ENCODE results near the gene MMP8.

Gene MMP8

DNA sequence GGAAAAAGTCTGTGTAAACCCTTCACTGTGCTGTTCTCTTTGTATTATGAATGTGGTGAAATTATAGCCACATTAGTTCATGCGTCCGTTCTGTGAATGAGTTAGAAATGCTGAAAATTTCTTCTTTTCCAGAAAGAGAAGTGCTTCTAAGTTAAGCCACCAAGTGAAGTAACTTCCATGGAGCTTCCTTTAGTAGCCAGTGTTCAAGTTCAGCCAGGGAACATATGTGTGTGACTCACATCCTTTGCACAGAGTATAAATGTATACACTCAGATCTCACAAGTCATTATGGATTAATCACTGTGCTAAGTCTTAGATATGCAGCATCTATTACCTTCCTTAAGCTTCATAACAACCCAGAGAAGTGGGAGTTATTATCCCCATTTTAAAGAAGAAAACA, 3.1 kb upstream of the MMP8 start:
- ChIA-PET CTCF (interaction anchor here (1.0 kb wide), 1 partner anchor 9 kb away, joined by 3 read pairs; no protein-coding TSS in a partner anchor), POLR2A (no interaction called here)
- TF ChIP-seq ZNF292 (tag by site-specific recombination; IDR thresholded peaks at IDR 0.05; ENCODE audit: borderline replicate concordance, low read depth) (no peak), ZBTB17 (tag by site-specific recombination; IDR thresholded peaks at IDR 0.05) (no peak), ZNF341 (tag by site-specific recombination; IDR thresholded peaks at IDR 0.05; ENCODE audit: low read depth) (no peak), ZNF311 (tag by site-specific recombination; IDR thresholded peaks at IDR 0.05; ENCODE audit: borderline replicate concordance) (no peak), ZNF658 (tag by site-specific recombination; IDR thresholded peaks at IDR 0.05) (no peak), ZEB2 (tag by site-specific recombination; IDR thresholded peaks at IDR 0.05) (no peak), YY1 (tag by site-specific recombination; IDR thresholded peaks at IDR 0.05) (no peak), HOXC10 (CRISPR knock-in tag; IDR thresholded peaks at IDR 0.05) (no peak)

DNA sequence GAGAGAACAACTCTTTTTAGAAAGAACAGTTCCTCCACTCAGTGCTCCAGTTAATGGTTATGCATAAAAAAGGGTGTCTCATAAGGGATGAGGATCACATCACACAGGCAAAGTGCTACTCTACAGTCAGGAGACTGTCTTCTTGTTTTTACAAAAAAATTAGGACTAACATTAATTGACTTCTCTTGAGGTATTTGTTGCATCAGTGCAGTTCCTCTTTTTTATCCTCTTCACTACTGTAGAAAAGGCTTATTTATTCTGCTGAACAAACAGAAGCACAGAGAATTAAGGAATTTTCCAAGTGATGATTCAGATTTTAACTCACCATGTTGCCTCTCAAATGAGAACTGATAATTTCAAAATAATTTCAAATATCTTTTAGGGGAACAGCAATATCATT, 1.9 kb downstream of the MMP8 start:
- CTCF ChIA-PET: no interaction called here
- TF ChIP-seq ZNF623 (tag by site-specific recombination; IDR thresholded peaks at IDR 0.05) (no peak), ZNF341 (tag by site-specific recombination; IDR thresholded peaks at IDR 0.05; ENCODE audit: low read depth) (no peak), HOXD13 (CRISPR knock-in tag; IDR thresholded peaks at IDR 0.05; ENCODE audit: borderline replicate concordance) (no peak), YY2 (tag by site-specific recombination; IDR thresholded peaks at IDR 0.05) (no peak), GLI4 (tag by site-specific recombination; IDR thresholded peaks at IDR 0.05) (no peak), ZBTB49 (tag by site-specific recombination; IDR thresholded peaks at IDR 0.05; ENCODE audit: low read depth) (no peak), ZNF521 (tag by site-specific recombination; IDR thresholded peaks at IDR 0.05) (no peak), ZEB2 (tag by site-specific recombination; IDR thresholded peaks at IDR 0.05) (no peak), TCF7L2 (IDR thresholded peaks at IDR 0.05; ENCODE audit: borderline replicate concordance, low read depth, low read length) (no peak), ZNF571 (tag by site-specific recombination; IDR thresholded peaks at IDR 0.05) (no peak)
- TF ChIP-seq, protein P1, sequence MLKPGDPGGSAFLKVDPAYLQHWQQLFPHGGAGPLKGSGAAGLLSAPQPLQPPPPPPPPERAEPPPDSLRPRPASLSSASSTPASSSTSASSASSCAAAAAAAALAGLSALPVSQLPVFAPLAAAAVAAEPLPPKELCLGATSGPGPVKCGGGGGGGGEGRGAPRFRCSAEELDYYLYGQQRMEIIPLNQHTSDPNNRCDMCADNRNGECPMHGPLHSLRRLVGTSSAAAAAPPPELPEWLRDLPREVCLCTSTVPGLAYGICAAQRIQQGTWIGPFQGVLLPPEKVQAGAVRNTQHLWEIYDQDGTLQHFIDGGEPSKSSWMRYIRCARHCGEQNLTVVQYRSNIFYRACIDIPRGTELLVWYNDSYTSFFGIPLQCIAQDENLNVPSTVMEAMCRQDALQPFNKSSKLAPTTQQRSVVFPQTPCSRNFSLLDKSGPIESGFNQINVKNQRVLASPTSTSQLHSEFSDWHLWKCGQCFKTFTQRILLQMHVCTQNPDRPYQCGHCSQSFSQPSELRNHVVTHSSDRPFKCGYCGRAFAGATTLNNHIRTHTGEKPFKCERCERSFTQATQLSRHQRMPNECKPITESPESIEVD (tag by site-specific recombination; IDR thresholded peaks at IDR 0.05): no peak
- TF ChIP-seq, protein P2, sequence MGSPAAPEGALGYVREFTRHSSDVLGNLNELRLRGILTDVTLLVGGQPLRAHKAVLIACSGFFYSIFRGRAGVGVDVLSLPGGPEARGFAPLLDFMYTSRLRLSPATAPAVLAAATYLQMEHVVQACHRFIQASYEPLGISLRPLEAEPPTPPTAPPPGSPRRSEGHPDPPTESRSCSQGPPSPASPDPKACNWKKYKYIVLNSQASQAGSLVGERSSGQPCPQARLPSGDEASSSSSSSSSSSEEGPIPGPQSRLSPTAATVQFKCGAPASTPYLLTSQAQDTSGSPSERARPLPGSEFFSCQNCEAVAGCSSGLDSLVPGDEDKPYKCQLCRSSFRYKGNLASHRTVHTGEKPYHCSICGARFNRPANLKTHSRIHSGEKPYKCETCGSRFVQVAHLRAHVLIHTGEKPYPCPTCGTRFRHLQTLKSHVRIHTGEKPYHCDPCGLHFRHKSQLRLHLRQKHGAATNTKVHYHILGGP (tag by site-specific recombination; IDR thresholded peaks at IDR 0.05): no peak
- TF ChIP-seq, protein P3, sequence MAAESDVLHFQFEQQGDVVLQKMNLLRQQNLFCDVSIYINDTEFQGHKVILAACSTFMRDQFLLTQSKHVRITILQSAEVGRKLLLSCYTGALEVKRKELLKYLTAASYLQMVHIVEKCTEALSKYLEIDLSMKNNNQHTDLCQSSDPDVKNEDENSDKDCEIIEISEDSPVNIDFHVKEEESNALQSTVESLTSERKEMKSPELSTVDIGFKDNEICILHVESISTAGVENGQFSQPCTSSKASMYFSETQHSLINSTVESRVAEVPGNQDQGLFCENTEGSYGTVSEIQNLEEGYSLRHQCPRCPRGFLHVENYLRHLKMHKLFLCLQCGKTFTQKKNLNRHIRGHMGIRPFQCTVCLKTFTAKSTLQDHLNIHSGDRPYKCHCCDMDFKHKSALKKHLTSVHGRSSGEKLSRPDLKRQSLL (tag by site-specific recombination; IDR thresholded peaks at IDR 0.05): no peak
- TF ChIP-seq, protein P4, sequence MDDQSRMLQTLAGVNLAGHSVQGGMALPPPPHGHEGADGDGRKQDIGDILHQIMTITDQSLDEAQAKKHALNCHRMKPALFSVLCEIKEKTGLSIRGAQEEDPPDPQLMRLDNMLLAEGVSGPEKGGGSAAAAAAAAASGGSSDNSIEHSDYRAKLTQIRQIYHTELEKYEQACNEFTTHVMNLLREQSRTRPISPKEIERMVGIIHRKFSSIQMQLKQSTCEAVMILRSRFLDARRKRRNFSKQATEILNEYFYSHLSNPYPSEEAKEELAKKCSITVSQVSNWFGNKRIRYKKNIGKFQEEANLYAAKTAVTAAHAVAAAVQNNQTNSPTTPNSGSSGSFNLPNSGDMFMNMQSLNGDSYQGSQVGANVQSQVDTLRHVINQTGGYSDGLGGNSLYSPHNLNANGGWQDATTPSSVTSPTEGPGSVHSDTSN (CRISPR knock-in tag; IDR thresholded peaks at IDR 0.05): no peak
- H3K27ac ChIP-seq (ENCODE audit: extremely low read depth, low read depth, low read length): no peak overlapping the region
- H3K4me3 ChIP-seq (ENCODE audit: low read depth, low read length): no peak overlapping the region
- H3K4me1 ChIP-seq (ENCODE audit: control insufficient read depth, insufficient read depth, low read length): no peaks in the 10 kb centered on the region
- no peaks in the 10 kb centered on the region for H3K9me3 ChIP-seq (ENCODE audit: control insufficient read depth, insufficient read depth, low read depth, low read length)
- H3K36me3 ChIP-seq (ENCODE audit: control insufficient read depth in 2 of 2, insufficient read depth in 1 of 2, low read length in 2 of 2): no peaks in the 10 kb centered on the region
- POLR2A ChIA-PET: no interaction called here

More for the DNA sequence above, 3.1 kb upstream of the MMP8 start:
- Histone ChIP-seq H3K4me1 (ENCODE audit: control insufficient read depth, insufficient read depth, low read length) (no peaks in the 10 kb centered on the region), H3K36me3 (ENCODE audit: control insufficient read depth in 2 of 2, insufficient read depth in 1 of 2, low read length in 2 of 2) (no peaks in the 10 kb centered on the region), H3K4me3 (ENCODE audit: low read depth, low read length) (no peak overlapping the region), H3K9me3 (ENCODE audit: control insufficient read depth, insufficient read depth, low read depth, low read length) (no peaks in the 10 kb centered on the region), H3K27ac (ENCODE audit: extremely low read depth, low read depth, low read length) (no peak overlapping the region)

Measured in HEK293 (cell line).